GM21825 (cell line): ENCODE results near the gene EXOC4.

ENCODE experiments used
- ATAC-seq: cut with Tn5 transposase; IDR thresholded peaks from one replicate; pipeline ENCODE4 v1.9.1; 2021; ENCODE audit warnings: mild to moderate bottlenecking, moderate library complexity; ENCODE audit not compliant: unreplicated experiment

The EXOC4 gene

GRCh38 chr7:133741078-133741477 lies 488.2 kb downstream of the EXOC4 start:
- ATAC-seq: no peak

GRCh38 chr7:133741703-133742102 lies 488.8 kb downstream of the EXOC4 start:
- no peak for ATAC-seq

- ATAC-seq: no peak
Measured at GRCh38 chr7:133742709-133743538, 490.0 kb downstream of the EXOC4 start.

- no peak for ATAC-seq
Measured at GRCh38 chr7:133744451-133744850, 491.6 kb downstream of the EXOC4 start.

GRCh38 chr7:133746305-133746704 lies 493.4 kb downstream of the EXOC4 start:
- ATAC-seq: no peak

GRCh38 chr7:133746847-133747246 lies 494.0 kb downstream of the EXOC4 start:
- ATAC-seq: no peak

GRCh38 chr7:133748443-133749407 lies 495.8 kb downstream of the EXOC4 start:
- ATAC-seq: no peak

- no peak for ATAC-seq
Measured at GRCh38 chr7:133750287-133750686, 497.4 kb downstream of the EXOC4 start.

GRCh38 chr7:133751079-133751478 lies 498.2 kb downstream of the EXOC4 start:
- ATAC-seq: no peak

GRCh38 chr7:133753513-133753912 lies 500.6 kb downstream of the EXOC4 start:
- ATAC-seq: no peak

- no peak for ATAC-seq
Measured at GRCh38 chr7:133754708-133755107, 501.8 kb downstream of the EXOC4 start.

- ATAC-seq: no peak
Measured at GRCh38 chr7:133755901-133756300, 503.0 kb downstream of the EXOC4 start.

- ATAC-seq: no peak
Measured at GRCh38 chr7:133761443-133761842, 508.6 kb downstream of the EXOC4 start.

- ATAC-seq: no peak
Measured at GRCh38 chr7:133763076-133763640, 510.3 kb downstream of the EXOC4 start.

GRCh38 chr7:133769668-133770067 lies 516.8 kb downstream of the EXOC4 start:
- ATAC-seq: no peak

GRCh38 chr7:133770863-133771492 lies 518.1 kb downstream of the EXOC4 start:
- ATAC-seq: no peak

GRCh38 chr7:133771788-133772419 lies 519.0 kb downstream of the EXOC4 start:
- no peak for ATAC-seq

GRCh38 chr7:133773601-133774000 lies 520.7 kb downstream of the EXOC4 start:
- no peak for ATAC-seq

- no peak for ATAC-seq
Measured at GRCh38 chr7:133775201-133775600, 522.3 kb downstream of the EXOC4 start.

GRCh38 chr7:133776266-133776665 lies 523.4 kb downstream of the EXOC4 start:
- no peak for ATAC-seq
